Mononuclear cell (primary cell): ENCODE measurements around the gene HTR2C. TPM values are rescaled to one million over a fixed set of nuclear protein-coding genes. Genes with fewer than 3 reads are reported as not detected.
"Not testable (repeated sequence)": the region's sequence is repeated elsewhere in the genome, so short reads cannot be mapped to it uniquely, and the experiment has no call there.

Experiments used
- H3K27me3 ChIP-seq: 2 replicates; pipeline ENCODE4 v1.6.0; 2011; ENCODE audit warnings: low read length, control low read depth; ENCODE audit not compliant: insufficient read depth
- H3K4me1 ChIP-seq: 2 replicates; pipeline ENCODE4 v1.5.1; 2011; ENCODE audit warnings: mild to moderate bottlenecking, low read length, control low read depth; ENCODE audit not compliant: insufficient read depth
- H3K4me3 ChIP-seq: 2 replicates; pipeline ENCODE4 v1.5.1; 2011; ENCODE audit warnings: mild to moderate bottlenecking, low read length, moderate library complexity
- H3K9me3 ChIP-seq: 2 replicates; pipeline ENCODE4 v1.5.1; 2011; ENCODE audit warnings: low read depth, mild to moderate bottlenecking, control low read depth, low read length
- total RNA-seq: library from RNA; depleted of rRNA; stranded (reverse); fragments of >200 nt; gene quantifications from one replicate; pipeline ENCODE4 v1.2.3, GENCODE V29; 2012

The HTR2C gene
- total RNA-seq, 1 donor = not detected

- H3K9me3 ChIP-seq = no peaks in the 10 kb centered on the region
- H3K4me3 ChIP-seq = no peak overlapping the region
- no peaks in the 10 kb centered on the region for H3K4me1 ChIP-seq
- H3K27me3 ChIP-seq = no peaks in the 10 kb centered on the region
These were observed 42.4 kb downstream of the HTR2C start for GRCh38 chrX:114626323-114626722.

- Histone ChIP-seq H3K4me1 (no peaks in the 10 kb centered on the region), H3K9me3 (no peaks in the 10 kb centered on the region), H3K27me3 (no peaks in the 10 kb centered on the region), H3K4me3 (no peak overlapping the region)
These were observed 52.1 kb downstream of the HTR2C start for GRCh38 chrX:114635986-114636385.

GRCh38 chrX:114650351-114650750 is 66.5 kb downstream of the HTR2C start:
- H3K4me1 ChIP-seq = no peaks in the 10 kb centered on the region
- H3K4me3 ChIP-seq = no peak overlapping the region
- no peaks in the 10 kb centered on the region for H3K9me3 ChIP-seq
- no peaks in the 10 kb centered on the region for H3K27me3 ChIP-seq

- Histone ChIP-seq H3K27me3 (no peaks in the 10 kb centered on the region), H3K9me3 (no peaks in the 10 kb centered on the region), H3K4me3 (no peak overlapping the region), H3K4me1 (no peaks in the 10 kb centered on the region)
These were observed 91.5 kb downstream of the HTR2C start for GRCh38 chrX:114675365-114675764.

- H3K27me3 ChIP-seq, H3K9me3 ChIP-seq, H3K4me3 ChIP-seq, H3K4me1 ChIP-seq: not testable (repeated sequence)
These were observed 116.6 kb downstream of the HTR2C start for GRCh38 chrX:114700533-114700932.

GRCh38 chrX:114709406-114709805 is 125.5 kb downstream of the HTR2C start:
- no peaks in the 10 kb centered on the region for H3K9me3 ChIP-seq
- no peaks in the 10 kb centered on the region for H3K4me1 ChIP-seq
- no peaks in the 10 kb centered on the region for H3K27me3 ChIP-seq
- no peak overlapping the region for H3K4me3 ChIP-seq

- no peaks in the 10 kb centered on the region for H3K27me3 ChIP-seq
These were observed 126.7 kb downstream of the HTR2C start for GRCh38 chrX:114710571-114710970.

GRCh38 chrX:114712466-114712865 is 128.6 kb downstream of the HTR2C start:
- H3K4me3 ChIP-seq = no peak overlapping the region
- no peaks in the 10 kb centered on the region for H3K27me3 ChIP-seq

More at GRCh38 chrX:114710571-114710970, 126.7 kb downstream of the HTR2C start:
- no peaks in the 10 kb centered on the region for H3K4me1 ChIP-seq
- no peaks in the 10 kb centered on the region for H3K9me3 ChIP-seq
- no peak overlapping the region for H3K4me3 ChIP-seq

GRCh38 chrX:114715096-114715495 is 131.2 kb downstream of the HTR2C start:
- Histone ChIP-seq H3K4me3 (no peak overlapping the region), H3K27me3 (no peaks in the 10 kb centered on the region), H3K9me3 (no peaks in the 10 kb centered on the region), H3K4me1 (no peaks in the 10 kb centered on the region)

More at GRCh38 chrX:114712466-114712865, 128.6 kb downstream of the HTR2C start:
- no peaks in the 10 kb centered on the region for H3K9me3 ChIP-seq
- no peaks in the 10 kb centered on the region for H3K4me1 ChIP-seq

GRCh38 chrX:114717921-114718320 is 134.0 kb downstream of the HTR2C start:
- no peaks in the 10 kb centered on the region for H3K4me1 ChIP-seq
- no peaks in the 10 kb centered on the region for H3K9me3 ChIP-seq
- H3K4me3 ChIP-seq = no peak overlapping the region
- no peaks in the 10 kb centered on the region for H3K27me3 ChIP-seq

GRCh38 chrX:114766541-114766940 is 182.7 kb downstream of the HTR2C start:
- Histone ChIP-seq H3K27me3 (no peaks in the 10 kb centered on the region), H3K9me3 (no peaks in the 10 kb centered on the region), H3K4me3 (no peak overlapping the region), H3K4me1 (no peaks in the 10 kb centered on the region)

GRCh38 chrX:114774691-114775090 is 190.8 kb downstream of the HTR2C start:
- no peaks in the 10 kb centered on the region for H3K9me3 ChIP-seq
- no peaks in the 10 kb centered on the region for H3K4me1 ChIP-seq
- no peaks in the 10 kb centered on the region for H3K27me3 ChIP-seq

GRCh38 chrX:114782925-114783324 is 199.0 kb downstream of the HTR2C start:
- Histone ChIP-seq H3K4me3 (no peak overlapping the region), H3K9me3 (no peaks in the 10 kb centered on the region), H3K4me1 (no peaks in the 10 kb centered on the region), H3K27me3 (no peaks in the 10 kb centered on the region)

More at GRCh38 chrX:114774691-114775090, 190.8 kb downstream of the HTR2C start:
- no peak overlapping the region for H3K4me3 ChIP-seq

- H3K4me3 ChIP-seq = no peak overlapping the region
- H3K27me3 ChIP-seq = no peaks in the 10 kb centered on the region
- no peaks in the 10 kb centered on the region for H3K9me3 ChIP-seq
- H3K4me1 ChIP-seq = no peaks in the 10 kb centered on the region
These were observed 203.2 kb downstream of the HTR2C start for GRCh38 chrX:114787061-114787460.

- H3K9me3 ChIP-seq = no peaks in the 10 kb centered on the region
- no peaks in the 10 kb centered on the region for H3K4me1 ChIP-seq
- no peak overlapping the region for H3K4me3 ChIP-seq
- H3K27me3 ChIP-seq = no peaks in the 10 kb centered on the region
These were observed 213.6 kb downstream of the HTR2C start for GRCh38 chrX:114797494-114797893.

- no peak overlapping the region for H3K4me3 ChIP-seq
- H3K9me3 ChIP-seq = no peaks in the 10 kb centered on the region
- H3K27me3 ChIP-seq = no peaks in the 10 kb centered on the region
- H3K4me1 ChIP-seq = no peaks in the 10 kb centered on the region
These were observed 215.0 kb downstream of the HTR2C start for GRCh38 chrX:114798907-114799306.
